ENCODE measurements around the gene ULK2.

DNA sequence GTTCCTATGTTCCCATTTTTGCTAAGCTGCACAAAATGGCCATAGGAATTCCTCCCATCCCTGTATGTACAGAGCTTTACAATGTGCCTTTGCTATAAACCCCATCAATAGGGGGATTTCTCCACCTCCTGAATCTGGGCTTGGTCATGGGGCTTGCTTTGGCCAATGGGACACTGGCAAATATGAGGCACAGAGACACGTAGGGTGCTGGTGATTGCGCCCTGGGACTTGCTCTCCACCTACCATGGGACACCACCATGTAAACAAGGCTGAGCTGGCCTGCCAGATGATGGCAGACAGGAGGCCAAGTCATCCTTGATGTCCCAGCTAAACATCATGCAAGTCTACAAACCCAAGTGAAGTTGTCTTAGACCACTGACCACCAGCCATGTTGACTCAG is 104.3 kb downstream of the ULK2 start:
- TF ChIP-seq, protein P1, sequence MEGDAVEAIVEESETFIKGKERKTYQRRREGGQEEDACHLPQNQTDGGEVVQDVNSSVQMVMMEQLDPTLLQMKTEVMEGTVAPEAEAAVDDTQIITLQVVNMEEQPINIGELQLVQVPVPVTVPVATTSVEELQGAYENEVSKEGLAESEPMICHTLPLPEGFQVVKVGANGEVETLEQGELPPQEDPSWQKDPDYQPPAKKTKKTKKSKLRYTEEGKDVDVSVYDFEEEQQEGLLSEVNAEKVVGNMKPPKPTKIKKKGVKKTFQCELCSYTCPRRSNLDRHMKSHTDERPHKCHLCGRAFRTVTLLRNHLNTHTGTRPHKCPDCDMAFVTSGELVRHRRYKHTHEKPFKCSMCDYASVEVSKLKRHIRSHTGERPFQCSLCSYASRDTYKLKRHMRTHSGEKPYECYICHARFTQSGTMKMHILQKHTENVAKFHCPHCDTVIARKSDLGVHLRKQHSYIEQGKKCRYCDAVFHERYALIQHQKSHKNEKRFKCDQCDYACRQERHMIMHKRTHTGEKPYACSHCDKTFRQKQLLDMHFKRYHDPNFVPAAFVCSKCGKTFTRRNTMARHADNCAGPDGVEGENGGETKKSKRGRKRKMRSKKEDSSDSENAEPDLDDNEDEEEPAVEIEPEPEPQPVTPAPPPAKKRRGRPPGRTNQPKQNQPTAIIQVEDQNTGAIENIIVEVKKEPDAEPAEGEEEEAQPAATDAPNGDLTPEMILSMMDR (conservative IDR thresholded peaks at IDR 0.05; ENCODE audit: low read depth, low read length) = no peak
- no peak for TF ChIP-seq EZH2 (IDR thresholded peaks at IDR 0.05; ENCODE audit: low read length, unreplicated experiment)

All from PC-3 (cell line).